SK-N-MC (cell line): ENCODE results near the gene TTC24.

Experiments used
- EZH2 ChIP-seq: fragments of 200-600 bp; sonication (generic); IDR thresholded peaks from one replicate; pipeline ENCODE4 v1.6.1; 2017; ENCODE audit warnings: antibody characterized with exemption
- POLR2AphosphoS5 ChIP-seq: IDR thresholded peaks from 2 replicates; pipeline ENCODE4 v1.6.1; 2012; ENCODE audit warnings: mild to moderate bottlenecking, low read depth, low read length, borderline replicate concordance

GRCh38 chr1:156598731-156599432 is 19.4 kb downstream of the TTC24 start:
- TF ChIP-seq EZH2, result no peak
- no peak for TF ChIP-seq POLR2AphosphoS5
